ENCODE data around the gene AOPEP. TPM values are rescaled to one million over a fixed set of nuclear protein-coding genes. Genes with fewer than 3 reads are reported as not detected.

Gene AOPEP
- polyA plus RNA-seq, 1 of the 3 experiments (the other 2 are of a cell fraction) = 54.6 TPM

- no peak for TF ChIP-seq MEF2A (IDR thresholded peaks at IDR 0.05; ENCODE audit: borderline replicate concordance, low read depth)
Observed at GRCh38 chr9:94906181-94906580, 179.7 kb downstream of the AOPEP start (continued).

GRCh38 chr9:94906713-94907112 is 180.2 kb downstream of the AOPEP start:
- Histone ChIP-seq H3F3A (replicated peaks; ENCODE audit: insufficient read depth) (peaks cover 17% of the 10 kb centered on the region), H3K27ac (ENCODE audit: low read depth in 2 of 2, low read length in 1 of 2) (peak overlapping the region in 1 of 2 experiments; percentile 97; a peak in 2 of 4 replicates), H4K20me1 (ENCODE audit: insufficient read depth) (no peaks in the 10 kb centered on the region), H3K9me2 (no peaks in the 10 kb centered on the region), H3K9ac (no peak overlapping the region), H3K36me3 (replicated peaks in 1 of 2; ENCODE audit: control insufficient read depth in 1 of 2, insufficient read depth in 2 of 2, low read length in 1 of 2) (no peaks in the 10 kb centered on the region), H3K4me2 (no peak overlapping the region), H3K9me3 (no peaks in the 10 kb centered on the region), H3K4me3 (ENCODE audit: low read depth in 2 of 2, low read length in 1 of 2) (no peak overlapping the region), H2AFZ (ENCODE audit: low read depth) (no peak overlapping the region), H3K4me1 (ENCODE audit: control insufficient read depth in 1 of 2, insufficient read depth in 2 of 2, low read depth in 1 of 2, low read length in 1 of 2) (peaks cover 20 to 70% of the 10 kb centered on the region in 2 experiments; a peak in 3 of 4 replicates), H3K27me3 (ENCODE audit: insufficient read depth) (no peaks in the 10 kb centered on the region), H3K79me2 (ENCODE audit: insufficient read depth) (no peaks in the 10 kb centered on the region)
- no peak for TF ChIP-seq MXI1 (IDR thresholded peaks at IDR 0.05; ENCODE audit: low read depth, low read length)
- TF ChIP-seq FOSL2 (IDR thresholded peaks at IDR 0.05; ENCODE audit: borderline replicate concordance, low read depth) = no peak
- ChIA-PET CTCF (interaction anchor here (0.6 to 1.8 kb wide), 3 partner anchors 30 to 71 kb away, joined by 3 to 5 read pairs (median 3); no protein-coding TSS in a partner anchor), POLR2A (no interaction called here)
- WGBS (ENCODE audit: low lambda C conversion rate) = 83% methylated on average over 3 of the region's 3 CpGs
- DNase-seq = no peak

- no peaks in the 10 kb centered on the region for H4K20me1 ChIP-seq (ENCODE audit: insufficient read depth)
- H3K36me3 ChIP-seq (replicated peaks in 1 of 2; ENCODE audit: control insufficient read depth in 1 of 2, insufficient read depth in 2 of 2, low read length in 1 of 2) = no peaks in the 10 kb centered on the region
- H3K9ac ChIP-seq = no peak overlapping the region
- no peaks in the 10 kb centered on the region for H3K27me3 ChIP-seq (ENCODE audit: insufficient read depth)
- TF ChIP-seq RXRA (IDR thresholded peaks at IDR 0.05; ENCODE audit: borderline replicate concordance, low read depth) = no peak
- no peak for TF ChIP-seq TEAD4 (IDR thresholded peaks at IDR 0.05; ENCODE audit: borderline replicate concordance, insufficient read depth)
- no peak for DNase-seq
- H3K9me2 ChIP-seq = no peaks in the 10 kb centered on the region
- peak overlapping the region; percentile 26 to 97; a peak in 3 of 4 replicates for H3K27ac ChIP-seq (ENCODE audit: low read depth in 2 of 2, low read length in 1 of 2)
- no peaks in the 10 kb centered on the region for H3K79me2 ChIP-seq (ENCODE audit: insufficient read depth)
- H3K9me3 ChIP-seq = no peaks in the 10 kb centered on the region
- peaks cover 16 to 71% of the 10 kb centered on the region in 2 experiments; a peak in 3 of 4 replicates for H3K4me1 ChIP-seq (ENCODE audit: control insufficient read depth in 1 of 2, insufficient read depth in 2 of 2, low read depth in 1 of 2, low read length in 1 of 2)
- H3K4me3 ChIP-seq (ENCODE audit: low read depth in 2 of 2, low read length in 1 of 2) = no peak overlapping the region
- peaks cover 24% of the 10 kb centered on the region for H3F3A ChIP-seq (replicated peaks; ENCODE audit: insufficient read depth)
- peak overlapping the region; percentile 13; the same call in 1 of the 2 replicates for H3K4me2 ChIP-seq
- ChIA-PET CTCF (interaction anchor here (1.8 to 2.2 kb wide), 2 partner anchors 41 to 226 kb away, joined by 5 to 9 read pairs; no protein-coding TSS in a partner anchor), POLR2A (interaction anchor here (1.8 kb wide), 1 partner anchor 100 kb away, joined by 9 read pairs; no protein-coding TSS in a partner anchor)
- no peak overlapping the region for H2AFZ ChIP-seq (ENCODE audit: low read depth)
- 70% methylated on average over 8 of the region's 8 CpGs for WGBS (ENCODE audit: low lambda C conversion rate)
Observed at GRCh38 chr9:94907264-94907936, 180.9 kb downstream of the AOPEP start.

- peak overlapping the region; percentile 26 to 97; a peak in 3 of 4 replicates for H3K27ac ChIP-seq (ENCODE audit: low read depth in 2 of 2, low read length in 1 of 2)
- H3K4me1 ChIP-seq (ENCODE audit: control insufficient read depth in 1 of 2, insufficient read depth in 2 of 2, low read depth in 1 of 2, low read length in 1 of 2) = peaks cover 18 to 75% of the 10 kb centered on the region in 2 experiments
- no peaks in the 10 kb centered on the region for H4K20me1 ChIP-seq (ENCODE audit: insufficient read depth)
- H3F3A ChIP-seq (replicated peaks; ENCODE audit: insufficient read depth) = peaks cover 31% of the 10 kb centered on the region
- no peaks in the 10 kb centered on the region for H3K36me3 ChIP-seq (replicated peaks in 1 of 2; ENCODE audit: control insufficient read depth in 1 of 2, insufficient read depth in 2 of 2, low read length in 1 of 2)
- POLR2A ChIA-PET = interaction anchor here (0.9 to 1.8 kb wide), 3 partner anchors 20 to 99 kb away, joined by 3 to 9 read pairs (median 3); no protein-coding TSS in a partner anchor
- no peak overlapping the region for H3K9ac ChIP-seq
- no peaks in the 10 kb centered on the region for H3K9me3 ChIP-seq
- CTCF ChIA-PET = interaction anchor here (0.8 to 2.2 kb wide), 5 partner anchors 42 to 227 kb away, joined by 3 to 9 read pairs (median 4); no protein-coding TSS in a partner anchor
- H3K9me2 ChIP-seq = no peaks in the 10 kb centered on the region
- H3K4me3 ChIP-seq (ENCODE audit: low read depth in 2 of 2, low read length in 1 of 2) = no peak overlapping the region
- peak overlapping the region; percentile 13; the same call in 1 of the 2 replicates for H3K4me2 ChIP-seq
- H3K79me2 ChIP-seq (ENCODE audit: insufficient read depth) = no peaks in the 10 kb centered on the region
- no peak for DNase-seq
- no peak overlapping the region for H2AFZ ChIP-seq (ENCODE audit: low read depth)
- H3K27me3 ChIP-seq (ENCODE audit: insufficient read depth) = no peaks in the 10 kb centered on the region
- 55% methylated on average over 9 of the region's 9 CpGs for whole genome bisulfite sequencing (ENCODE audit: low lambda C conversion rate)
- no peak for TF ChIP-seq USF2 (IDR thresholded peaks at IDR 0.05; ENCODE audit: borderline replicate concordance, low read depth, low read length)
- TF ChIP-seq NRF1 (IDR thresholded peaks at IDR 0.05; ENCODE audit: low read depth, low read length) = no peak
- TF ChIP-seq TAF1 (IDR thresholded peaks at IDR 0.05; ENCODE audit: borderline replicate concordance, low read depth, low read length) = no peak
- no peak for TF ChIP-seq RFX5 (IDR thresholded peaks at IDR 0.05; ENCODE audit: low read length)
- no peak for TF ChIP-seq USF1 (IDR thresholded peaks at IDR 0.05; ENCODE audit: borderline replicate concordance, low read depth)
- TF ChIP-seq RXRA (IDR thresholded peaks at IDR 0.05; ENCODE audit: borderline replicate concordance, low read depth) = no peak
- TF ChIP-seq CHD2 (IDR thresholded peaks at IDR 0.05; ENCODE audit: low read length, partially characterized antibody) = no peak
- no peak for TF ChIP-seq TCF12 (IDR thresholded peaks at IDR 0.05)
- no peak for TF ChIP-seq SIN3A (IDR thresholded peaks at IDR 0.05; ENCODE audit: borderline replicate concordance, low read depth, low read length)
- no peak for TF ChIP-seq FOSL2 (IDR thresholded peaks at IDR 0.05; ENCODE audit: borderline replicate concordance, low read depth)
- TF ChIP-seq FOXM1 (IDR thresholded peaks at IDR 0.05; ENCODE audit: low read depth) = no peak
Observed at GRCh38 chr9:94908011-94908563, 181.6 kb downstream of the AOPEP start.
